Activated CD8-positive, alpha-beta T cell treated with anti-CD3 and anti-CD28 coated beads for 36 hours (primary cell): ENCODE measurements around the gene SCGB3A2. TPM values are rescaled to one million over a fixed set of nuclear protein-coding genes. Genes with fewer than 3 reads are reported as not detected.

Experiments
- ATAC-seq: fragments of 200-7000 bp; cut with Tn5 transposase; one replicate; pipeline ENCODE4 v1.10.0; 2021; ENCODE audit warnings: mild to moderate bottlenecking, moderate library complexity
- CTCF ChIA-PET: fragments of 350-600 bp; sonication (Branson Sonifier 250); formaldehyde crosslinking; loops from one replicate; lab custom pipeline; 2021; ENCODE audit warnings: antibody characterized with exemption; lab: Charles Lee
- POLR2A ChIA-PET: fragments of 350-600 bp; sonication (Branson Sonifier 250); formaldehyde crosslinking; loops from one replicate; lab custom pipeline; 2021; ENCODE audit warnings: antibody characterized with exemption; lab: Charles Lee
- DNase-seq: peaks from one replicate; pipeline ENCODE4 v3.0.0-alpha.2; 2020
- H3K27ac Mint-ChIP-seq: one replicate; pipeline ENCODE4 v1.8.0; 2021; ENCODE audit warnings: mild to moderate bottlenecking, mixed read lengths
- H3K27me3 Mint-ChIP-seq: one replicate; pipeline ENCODE4 v1.8.0; 2021; ENCODE audit warnings: mixed read lengths
- H3K36me3 Mint-ChIP-seq: one replicate; pipeline ENCODE4 v1.8.0; 2021; ENCODE audit warnings: low read depth, mixed read lengths
- H3K4me1 Mint-ChIP-seq: one replicate; pipeline ENCODE4 v1.8.0; 2021; ENCODE audit warnings: low read depth, mixed read lengths
- H3K4me3 Mint-ChIP-seq: one replicate; pipeline ENCODE4 v1.8.0; 2021; ENCODE audit warnings: mild to moderate bottlenecking, moderate library complexity, mixed read lengths
- H3K9me3 Mint-ChIP-seq: one replicate; pipeline ENCODE4 v1.8.0; 2021; ENCODE audit warnings: mixed read lengths
- intact Hi-C: fragments of 100-400 bp; cut with micrococcal nuclease; formaldehyde crosslinking; loops from one replicate; pipeline ENCODE4 v1.10.0; 2022
- total RNA-seq, 2 experiments: library from RNA; stranded (reverse); gene quantifications; one replicate each; pipeline ENCODE4 v1.2.3, GENCODE V29; 2021
- TF ChIP-seq, protein P1 (sequence below): fragments of 200-600 bp; IDR thresholded peaks from one replicate; pipeline ENCODE4 v1.8.0; 2022; ENCODE audit warnings: antibody characterized with exemption, mild to moderate bottlenecking

The SCGB3A2 gene
- total RNA-seq, 2 experiments from 2014 or later: not detected

DNA sequence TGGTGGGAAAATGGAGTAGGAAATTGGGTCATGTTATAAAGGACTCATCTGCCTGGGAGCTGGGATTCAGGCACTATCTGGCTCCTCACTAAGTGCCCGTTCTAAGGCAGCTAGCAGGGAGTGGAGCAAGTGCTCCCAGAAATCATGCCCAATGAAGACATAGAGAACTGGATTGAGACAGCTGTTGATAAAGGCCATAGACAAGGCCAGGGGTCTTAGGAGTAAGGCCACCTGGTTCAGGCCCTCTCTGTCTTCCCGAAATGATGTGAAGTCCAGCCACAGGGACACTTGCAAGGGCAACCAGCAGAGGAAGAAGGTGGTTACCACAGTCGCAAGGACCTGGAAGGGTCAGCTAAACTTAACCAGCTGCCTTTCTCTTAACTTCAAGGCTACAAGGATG is 26.9 kb upstream of the SCGB3A2 start:
- no peak overlapping the region for H3K4me3 Mint-ChIP-seq
- ChIA-PET CTCF (interaction anchor here (0.9 to 1.8 kb wide), 3 partner anchors 29 to 879 kb away, joined by 3 to 4 read pairs (median 3); no protein-coding TSS in a partner anchor), POLR2A (no interaction called here)
- no peak overlapping the region for H3K27ac Mint-ChIP-seq
- TF ChIP-seq, protein P1, sequence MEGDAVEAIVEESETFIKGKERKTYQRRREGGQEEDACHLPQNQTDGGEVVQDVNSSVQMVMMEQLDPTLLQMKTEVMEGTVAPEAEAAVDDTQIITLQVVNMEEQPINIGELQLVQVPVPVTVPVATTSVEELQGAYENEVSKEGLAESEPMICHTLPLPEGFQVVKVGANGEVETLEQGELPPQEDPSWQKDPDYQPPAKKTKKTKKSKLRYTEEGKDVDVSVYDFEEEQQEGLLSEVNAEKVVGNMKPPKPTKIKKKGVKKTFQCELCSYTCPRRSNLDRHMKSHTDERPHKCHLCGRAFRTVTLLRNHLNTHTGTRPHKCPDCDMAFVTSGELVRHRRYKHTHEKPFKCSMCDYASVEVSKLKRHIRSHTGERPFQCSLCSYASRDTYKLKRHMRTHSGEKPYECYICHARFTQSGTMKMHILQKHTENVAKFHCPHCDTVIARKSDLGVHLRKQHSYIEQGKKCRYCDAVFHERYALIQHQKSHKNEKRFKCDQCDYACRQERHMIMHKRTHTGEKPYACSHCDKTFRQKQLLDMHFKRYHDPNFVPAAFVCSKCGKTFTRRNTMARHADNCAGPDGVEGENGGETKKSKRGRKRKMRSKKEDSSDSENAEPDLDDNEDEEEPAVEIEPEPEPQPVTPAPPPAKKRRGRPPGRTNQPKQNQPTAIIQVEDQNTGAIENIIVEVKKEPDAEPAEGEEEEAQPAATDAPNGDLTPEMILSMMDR: no peak
- peaks cover 17% of the 10 kb centered on the region for H3K27me3 Mint-ChIP-seq
- ATAC-seq (no peak), DNase-seq (no peak)
- intact Hi-C loops: no loop called here
- H3K36me3 Mint-ChIP-seq: no peaks in the 10 kb centered on the region
- no peaks in the 10 kb centered on the region for H3K9me3 Mint-ChIP-seq
- no peaks in the 10 kb centered on the region for H3K4me1 Mint-ChIP-seq

DNA sequence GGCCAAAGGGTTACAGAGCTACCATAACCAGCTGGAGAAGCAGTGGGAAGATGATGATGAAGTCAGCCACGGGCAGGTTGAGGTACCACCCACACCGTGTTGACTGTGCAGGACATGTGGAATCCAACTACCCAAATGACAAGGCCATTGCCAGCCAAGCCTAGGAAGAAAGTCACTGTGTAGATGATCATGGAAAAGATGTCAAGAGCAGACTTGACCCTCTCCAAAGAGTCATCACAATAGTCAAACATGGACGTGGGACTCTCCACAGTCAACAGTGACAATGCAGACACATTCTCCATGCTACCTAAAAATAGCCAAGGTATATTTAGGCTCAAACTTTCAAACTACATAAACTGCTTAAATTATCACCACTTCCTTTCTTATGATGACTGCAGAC is 26.1 kb upstream of the SCGB3A2 start:
- H3K27me3 Mint-ChIP-seq: peaks cover 17% of the 10 kb centered on the region
- no peaks in the 10 kb centered on the region for H3K9me3 Mint-ChIP-seq
- TF ChIP-seq, protein P1: no peak
- ChIA-PET POLR2A (no interaction called here), CTCF (no interaction called here)
- DNase-seq: no peak
- no peaks in the 10 kb centered on the region for H3K4me1 Mint-ChIP-seq
- no peak overlapping the region for H3K4me3 Mint-ChIP-seq
- H3K36me3 Mint-ChIP-seq: no peaks in the 10 kb centered on the region
- no peak for ATAC-seq
- H3K27ac Mint-ChIP-seq: no peak overlapping the region
- intact Hi-C loops: no loop called here

DNA sequence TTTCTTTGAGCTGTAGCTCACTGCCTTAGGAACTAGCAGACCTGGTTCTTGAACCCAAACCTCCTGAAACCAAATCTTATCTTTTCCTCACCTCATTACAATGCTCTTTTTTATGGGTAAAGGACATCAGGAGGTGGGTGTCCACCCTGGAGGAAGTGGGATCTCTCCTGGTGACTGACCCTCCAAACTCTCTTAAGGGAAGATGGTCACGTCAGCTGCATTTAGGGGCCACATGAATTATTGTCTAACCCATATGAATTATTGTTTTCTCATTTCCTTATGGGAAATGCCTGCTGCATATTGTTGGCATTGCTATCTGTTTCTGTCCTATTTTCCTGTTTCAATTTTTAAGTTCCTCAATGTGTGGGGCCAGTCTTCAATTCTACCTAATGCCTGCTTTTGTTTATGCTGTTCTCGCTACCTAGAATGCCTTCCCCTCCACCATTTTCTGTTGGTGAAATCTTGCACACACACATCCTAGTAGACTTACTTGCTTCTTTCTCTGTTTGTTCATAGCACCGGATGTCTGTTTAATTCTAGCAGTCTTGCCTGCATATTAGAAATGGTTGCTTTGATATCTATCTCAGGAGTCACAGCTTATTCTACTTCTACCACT is 25.0 kb upstream of the SCGB3A2 start:
- no peaks in the 10 kb centered on the region for H3K36me3 Mint-ChIP-seq
- TF ChIP-seq, protein P1: no peak
- intact Hi-C loops: no loop called here
- CTCF ChIA-PET: interaction anchor here (1.0 to 1.1 kb wide), 2 partner anchors 8 to 878 kb away, joined by 4 to 5 read pairs; no protein-coding TSS in a partner anchor
- POLR2A ChIA-PET: no interaction called here
- peaks cover 3% of the 10 kb centered on the region for H3K4me1 Mint-ChIP-seq
- no peak overlapping the region for H3K27ac Mint-ChIP-seq
- DNase-seq: no peak
- H3K27me3 Mint-ChIP-seq: peaks cover 14% of the 10 kb centered on the region
- no peak overlapping the region for H3K4me3 Mint-ChIP-seq
- no peak for ATAC-seq
- no peaks in the 10 kb centered on the region for H3K9me3 Mint-ChIP-seq

DNA sequence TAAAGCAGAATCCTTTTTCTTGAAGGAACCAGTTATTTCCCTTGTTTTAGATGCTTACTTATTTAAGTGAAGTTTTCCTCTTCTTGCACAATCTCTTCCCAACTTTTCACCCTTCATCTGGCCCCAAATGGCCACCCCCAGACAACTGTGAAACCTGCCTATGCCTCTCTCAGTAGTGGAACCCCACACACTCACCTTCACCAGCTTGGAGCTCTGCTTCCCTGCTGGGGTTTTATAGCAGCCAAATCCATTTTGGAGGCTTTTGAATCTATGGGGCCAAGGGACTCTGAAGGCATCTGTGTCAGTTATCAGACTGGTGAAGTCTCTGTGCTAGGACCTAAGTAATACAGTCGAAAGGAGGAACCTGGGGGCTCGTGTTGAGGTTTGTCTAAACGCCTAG is 24.2 kb upstream of the SCGB3A2 start:
- peaks cover 11% of the 10 kb centered on the region for H3K27me3 Mint-ChIP-seq
- H3K36me3 Mint-ChIP-seq: no peaks in the 10 kb centered on the region

More for the DNA sequence above, 24.2 kb upstream of the SCGB3A2 start:
- Mint-ChIP-seq H3K27ac (no peak overlapping the region), H3K4me3 (no peak overlapping the region), H3K9me3 (no peaks in the 10 kb centered on the region), H3K4me1 (peaks cover 3% of the 10 kb centered on the region)
- intact Hi-C loops: no loop called here
- TF ChIP-seq, protein P1: no peak
- ChIA-PET CTCF (interaction anchor here (1.0 to 1.1 kb wide), 3 partner anchors 31 to 877 kb away, joined by 3 to 4 read pairs (median 3); no protein-coding TSS in a partner anchor), POLR2A (no interaction called here)
- DNase-seq (no peak), ATAC-seq (no peak)
